Liver (tissue), 3 donors: ENCODE measurements around the gene CRYBA1.

Source experiments
- FOXA2 ChIP-seq: IDR thresholded peaks from 2 replicates; pipeline ENCODE4 v1.6.1; 2016; ENCODE audit warnings: antibody characterized with exemption
- GABPA ChIP-seq, 2 donors: IDR thresholded peaks in 1 of 2; conservative IDR thresholded peaks in 1 of 2; 2 replicates each; pipeline ENCODE4 v1.6.1; 2016; ENCODE audit warnings: antibody characterized with exemption in 2 of 2, mild to moderate bottlenecking in 1 of 2, moderate library complexity in 1 of 2
- HNF4G ChIP-seq: IDR thresholded peaks from 2 replicates; pipeline ENCODE4 v1.6.1; 2016; ENCODE audit warnings: antibody characterized with exemption
- JUND ChIP-seq, 2 donors: IDR thresholded peaks; 2 replicates each; pipeline ENCODE4 v1.6.1; 2016; ENCODE audit warnings: antibody characterized with exemption in 2 of 2
- RAD21 ChIP-seq, 2 donors: IDR thresholded peaks; 2 replicates each; pipeline ENCODE4 v1.6.1; 2016; ENCODE audit warnings: antibody characterized with exemption in 2 of 2, mild to moderate bottlenecking in 2 of 2
- RXRA ChIP-seq, 2 donors: IDR thresholded peaks; 2 replicates each; pipeline ENCODE4 v1.6.1; 2017 to 2018; ENCODE audit warnings: antibody characterized with exemption in 2 of 2, mild to moderate bottlenecking in 1 of 2
- SP1 ChIP-seq: IDR thresholded peaks from 2 replicates; pipeline ENCODE4 v1.6.1; 2018; ENCODE audit warnings: antibody characterized with exemption, mild to moderate bottlenecking
- TAF1 ChIP-seq: conservative IDR thresholded peaks from 2 replicates; pipeline ENCODE4 v1.6.1; 2016; ENCODE audit warnings: antibody characterized with exemption, mild to moderate bottlenecking
- TF ChIP-seq, protein P1 (sequence below): fragments of 150-350 bp; IDR thresholded peaks from 2 replicates; pipeline ENCODE4 v1.5.1; 2017; ENCODE audit warnings: improper control_type of control experiment, low read depth, low read length; ENCODE audit not compliant: missing input control
- TF ChIP-seq, protein P2 (sequence below): IDR thresholded peaks from 2 replicates; pipeline ENCODE4 v1.6.1; 2016; ENCODE audit warnings: antibody characterized with exemption
- TF ChIP-seq, protein P3 (sequence below): IDR thresholded peaks from 2 replicates; pipeline ENCODE4 v1.6.1; 2016; ENCODE audit warnings: antibody characterized with exemption, mild to moderate bottlenecking
- donor health status: healthy.
- donor health status: healthy.

DNA sequence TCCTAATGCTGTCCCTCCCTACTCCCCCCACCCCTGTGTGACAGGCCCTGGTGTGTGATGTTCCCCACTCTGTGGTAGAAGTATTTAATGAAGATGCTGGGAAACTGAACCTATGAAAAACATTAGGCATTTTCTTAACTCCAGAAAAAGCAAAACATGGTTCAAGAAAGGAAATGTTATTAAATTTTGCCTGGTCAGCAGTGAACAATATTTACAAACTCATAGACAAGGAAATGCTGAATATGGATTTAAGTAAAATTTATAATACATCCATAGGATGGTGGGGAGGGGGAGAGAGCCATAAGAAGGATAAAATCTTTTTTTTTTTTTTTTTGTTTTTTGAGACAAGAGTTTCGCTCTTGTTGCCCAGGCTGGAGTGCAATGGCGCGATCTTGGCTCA, 10.8 kb upstream of the CRYBA1 start:
- TF ChIP-seq, protein P1, sequence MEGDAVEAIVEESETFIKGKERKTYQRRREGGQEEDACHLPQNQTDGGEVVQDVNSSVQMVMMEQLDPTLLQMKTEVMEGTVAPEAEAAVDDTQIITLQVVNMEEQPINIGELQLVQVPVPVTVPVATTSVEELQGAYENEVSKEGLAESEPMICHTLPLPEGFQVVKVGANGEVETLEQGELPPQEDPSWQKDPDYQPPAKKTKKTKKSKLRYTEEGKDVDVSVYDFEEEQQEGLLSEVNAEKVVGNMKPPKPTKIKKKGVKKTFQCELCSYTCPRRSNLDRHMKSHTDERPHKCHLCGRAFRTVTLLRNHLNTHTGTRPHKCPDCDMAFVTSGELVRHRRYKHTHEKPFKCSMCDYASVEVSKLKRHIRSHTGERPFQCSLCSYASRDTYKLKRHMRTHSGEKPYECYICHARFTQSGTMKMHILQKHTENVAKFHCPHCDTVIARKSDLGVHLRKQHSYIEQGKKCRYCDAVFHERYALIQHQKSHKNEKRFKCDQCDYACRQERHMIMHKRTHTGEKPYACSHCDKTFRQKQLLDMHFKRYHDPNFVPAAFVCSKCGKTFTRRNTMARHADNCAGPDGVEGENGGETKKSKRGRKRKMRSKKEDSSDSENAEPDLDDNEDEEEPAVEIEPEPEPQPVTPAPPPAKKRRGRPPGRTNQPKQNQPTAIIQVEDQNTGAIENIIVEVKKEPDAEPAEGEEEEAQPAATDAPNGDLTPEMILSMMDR: no peak
- no peak for TF ChIP-seq TAF1
- TF ChIP-seq FOXA2: no peak
- TF ChIP-seq HNF4G: no peak
- no peak for TF ChIP-seq JUND (IDR thresholded peaks at IDR 0.05)
- TF ChIP-seq RXRA (IDR thresholded peaks at IDR 0.05): no peak
- no peak for TF ChIP-seq SP1
- TF ChIP-seq, protein P2, sequence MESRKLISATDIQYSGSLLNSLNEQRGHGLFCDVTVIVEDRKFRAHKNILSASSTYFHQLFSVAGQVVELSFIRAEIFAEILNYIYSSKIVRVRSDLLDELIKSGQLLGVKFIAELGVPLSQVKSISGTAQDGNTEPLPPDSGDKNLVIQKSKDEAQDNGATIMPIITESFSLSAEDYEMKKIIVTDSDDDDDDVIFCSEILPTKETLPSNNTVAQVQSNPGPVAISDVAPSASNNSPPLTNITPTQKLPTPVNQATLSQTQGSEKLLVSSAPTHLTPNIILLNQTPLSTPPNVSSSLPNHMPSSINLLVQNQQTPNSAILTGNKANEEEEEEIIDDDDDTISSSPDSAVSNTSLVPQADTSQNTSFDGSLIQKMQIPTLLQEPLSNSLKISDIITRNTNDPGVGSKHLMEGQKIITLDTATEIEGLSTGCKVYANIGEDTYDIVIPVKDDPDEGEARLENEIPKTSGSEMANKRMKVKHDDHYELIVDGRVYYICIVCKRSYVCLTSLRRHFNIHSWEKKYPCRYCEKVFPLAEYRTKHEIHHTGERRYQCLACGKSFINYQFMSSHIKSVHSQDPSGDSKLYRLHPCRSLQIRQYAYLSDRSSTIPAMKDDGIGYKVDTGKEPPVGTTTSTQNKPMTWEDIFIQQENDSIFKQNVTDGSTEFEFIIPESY: no peak
- no peak for TF ChIP-seq RAD21 (IDR thresholded peaks at IDR 0.05)
- no peak for TF ChIP-seq GABPA (IDR thresholded peaks at IDR 0.05 in 1 of 2, conservative IDR thresholded peaks at IDR 0.05 in 1 of 2)
- TF ChIP-seq, protein P3, sequence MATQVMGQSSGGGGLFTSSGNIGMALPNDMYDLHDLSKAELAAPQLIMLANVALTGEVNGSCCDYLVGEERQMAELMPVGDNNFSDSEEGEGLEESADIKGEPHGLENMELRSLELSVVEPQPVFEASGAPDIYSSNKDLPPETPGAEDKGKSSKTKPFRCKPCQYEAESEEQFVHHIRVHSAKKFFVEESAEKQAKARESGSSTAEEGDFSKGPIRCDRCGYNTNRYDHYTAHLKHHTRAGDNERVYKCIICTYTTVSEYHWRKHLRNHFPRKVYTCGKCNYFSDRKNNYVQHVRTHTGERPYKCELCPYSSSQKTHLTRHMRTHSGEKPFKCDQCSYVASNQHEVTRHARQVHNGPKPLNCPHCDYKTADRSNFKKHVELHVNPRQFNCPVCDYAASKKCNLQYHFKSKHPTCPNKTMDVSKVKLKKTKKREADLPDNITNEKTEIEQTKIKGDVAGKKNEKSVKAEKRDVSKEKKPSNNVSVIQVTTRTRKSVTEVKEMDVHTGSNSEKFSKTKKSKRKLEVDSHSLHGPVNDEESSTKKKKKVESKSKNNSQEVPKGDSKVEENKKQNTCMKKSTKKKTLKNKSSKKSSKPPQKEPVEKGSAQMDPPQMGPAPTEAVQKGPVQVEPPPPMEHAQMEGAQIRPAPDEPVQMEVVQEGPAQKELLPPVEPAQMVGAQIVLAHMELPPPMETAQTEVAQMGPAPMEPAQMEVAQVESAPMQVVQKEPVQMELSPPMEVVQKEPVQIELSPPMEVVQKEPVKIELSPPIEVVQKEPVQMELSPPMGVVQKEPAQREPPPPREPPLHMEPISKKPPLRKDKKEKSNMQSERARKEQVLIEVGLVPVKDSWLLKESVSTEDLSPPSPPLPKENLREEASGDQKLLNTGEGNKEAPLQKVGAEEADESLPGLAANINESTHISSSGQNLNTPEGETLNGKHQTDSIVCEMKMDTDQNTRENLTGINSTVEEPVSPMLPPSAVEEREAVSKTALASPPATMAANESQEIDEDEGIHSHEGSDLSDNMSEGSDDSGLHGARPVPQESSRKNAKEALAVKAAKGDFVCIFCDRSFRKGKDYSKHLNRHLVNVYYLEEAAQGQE: no peak
